AG09319 (cell line): ENCODE results near the gene GALNT3.

Source experiments
- DNase-seq: peaks from one replicate; pipeline ENCODE4 v3.0.0-alpha.2; 2010; ENCODE audit warnings: low read depth; ENCODE audit errors: extremely low read depth
- CTCF ChIP-seq: IDR thresholded peaks from 2 replicates; pipeline ENCODE4 v1.5.1; 2011; ENCODE audit warnings: low read depth, mild to moderate bottlenecking, inconsistent platforms, low read length, moderate library complexity

Gene GALNT3

GRCh38 chr2:165811592-165812370 is 17.7 kb upstream of the GALNT3 start:
- DNase-seq: no peak
- TF ChIP-seq CTCF: no peak

GRCh38 chr2:165810418-165810817 is 16.4 kb upstream of the GALNT3 start:
- no peak for DNase-seq
- TF ChIP-seq CTCF: no peak

GRCh38 chr2:165804719-165805118 is 10.7 kb upstream of the GALNT3 start:
- DNase-seq: no peak
- TF ChIP-seq CTCF: no peak

GRCh38 chr2:165803123-165803760 is 9.2 kb upstream of the GALNT3 start:
- no peak for DNase-seq

GRCh38 chr2:165801176-165801575 is 7.1 kb upstream of the GALNT3 start:
- DNase-seq: no peak
- no peak for TF ChIP-seq CTCF

More at GRCh38 chr2:165803123-165803760, 9.2 kb upstream of the GALNT3 start:
- TF ChIP-seq CTCF: no peak

- DNase-seq: no peak
- no peak for TF ChIP-seq CTCF
Measured at GRCh38 chr2:165796819-165797530, 2.9 kb upstream of the GALNT3 start.

- no peak for DNase-seq
- no peak for TF ChIP-seq CTCF
Measured at GRCh38 chr2:165796129-165796528, 2.1 kb upstream of the GALNT3 start.
